ENCODE measurements around the gene NHSL2. TPM values are rescaled to one million over a fixed set of nuclear protein-coding genes. Genes with fewer than 3 reads are reported as not detected.

NHSL2 gene
- polyA plus RNA-seq, 1 of the 3 experiments (the other 2 are of a cell fraction) = 0.61 TPM

DNA sequence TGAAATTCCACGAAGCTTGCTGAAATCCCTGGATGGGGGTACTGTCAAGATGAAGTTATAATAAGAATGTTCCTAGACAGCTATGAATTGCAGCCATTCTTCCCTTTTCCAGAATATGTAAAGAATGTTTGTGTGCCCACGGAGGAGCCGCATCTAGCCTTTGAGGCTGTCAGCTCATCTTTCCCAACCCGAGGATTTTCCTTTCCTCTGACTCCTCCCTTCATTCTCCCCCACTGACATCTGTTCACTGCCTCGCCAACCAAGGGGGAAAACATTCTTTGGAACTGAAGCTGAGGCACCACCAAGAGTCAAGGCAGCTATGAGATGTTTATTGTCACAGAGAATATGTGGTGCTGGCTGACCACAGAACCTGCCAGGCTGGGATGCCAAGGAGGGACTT, 8.8 kb downstream of the NHSL2 start:
- Histone ChIP-seq H3K9ac (no peak overlapping the region), H3K27me3 (ENCODE audit: insufficient read depth) (peaks cover 11% of the 10 kb centered on the region; the same call in 1 of the 2 replicates), H3K36me3 (replicated peaks in 1 of 2; ENCODE audit: control insufficient read depth in 1 of 2, insufficient read depth in 2 of 2, low read length in 1 of 2) (no peaks in the 10 kb centered on the region), H3K27ac (ENCODE audit: low read depth in 2 of 2, low read length in 1 of 2) (no peak overlapping the region), H4K20me1 (ENCODE audit: insufficient read depth) (no peaks in the 10 kb centered on the region), H3K4me3 (ENCODE audit: low read depth in 2 of 2, low read length in 1 of 2) (no peak overlapping the region), H3K9me3 (no peaks in the 10 kb centered on the region), H3K79me2 (ENCODE audit: insufficient read depth) (no peaks in the 10 kb centered on the region), H2AFZ (ENCODE audit: low read depth) (no peak overlapping the region), H3K9me2 (no peaks in the 10 kb centered on the region), H3K4me1 (ENCODE audit: control insufficient read depth in 1 of 2, insufficient read depth in 2 of 2, low read depth in 1 of 2, low read length in 1 of 2) (no peaks in the 10 kb centered on the region), H3K4me2 (no peak overlapping the region), H3F3A (replicated peaks; ENCODE audit: insufficient read depth) (no peaks in the 10 kb centered on the region)
- no peak for DNase-seq
- CTCF ChIA-PET = interaction anchor here (0.9 kb wide), 1 partner anchor 9 kb away, joined by 3 read pairs; the partner anchor contains the start of gene NHSL2
- TF ChIP-seq NFIC (IDR thresholded peaks at IDR 0.05; ENCODE audit: borderline replicate concordance) = no peak
- TF ChIP-seq RXRA (IDR thresholded peaks at IDR 0.05; ENCODE audit: borderline replicate concordance, low read depth) = no peak
- TF ChIP-seq TAF1 (IDR thresholded peaks at IDR 0.05; ENCODE audit: borderline replicate concordance, low read depth, low read length) = no peak
- TF ChIP-seq IRF3 (IDR thresholded peaks at IDR 0.05; ENCODE audit: low read depth, low read length) = no peak
- TF ChIP-seq YY1 (IDR thresholded peaks at IDR 0.05; ENCODE audit: low read depth) = no peak
- TF ChIP-seq RAD21 (IDR thresholded peaks at IDR 0.05; ENCODE audit: low read length) = no peak
- no peak for TF ChIP-seq JUND (IDR thresholded peaks at IDR 0.05)
- TF ChIP-seq RCOR1 (IDR thresholded peaks at IDR 0.05; ENCODE audit: low read length) = no peak
- TF ChIP-seq FOXJ3 (CRISPR knock-in tag; IDR thresholded peaks at IDR 0.05) = no peak
- TF ChIP-seq, protein P1, sequence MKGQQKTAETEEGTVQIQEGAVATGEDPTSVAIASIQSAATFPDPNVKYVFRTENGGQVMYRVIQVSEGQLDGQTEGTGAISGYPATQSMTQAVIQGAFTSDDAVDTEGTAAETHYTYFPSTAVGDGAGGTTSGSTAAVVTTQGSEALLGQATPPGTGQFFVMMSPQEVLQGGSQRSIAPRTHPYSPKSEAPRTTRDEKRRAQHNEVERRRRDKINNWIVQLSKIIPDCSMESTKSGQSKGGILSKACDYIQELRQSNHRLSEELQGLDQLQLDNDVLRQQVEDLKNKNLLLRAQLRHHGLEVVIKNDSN (IDR thresholded peaks at IDR 0.05; ENCODE audit: borderline replicate concordance, low read depth) = no peak
- no peak for TF ChIP-seq RFX5 (IDR thresholded peaks at IDR 0.05; ENCODE audit: low read length)
- TF ChIP-seq FOXM1 (IDR thresholded peaks at IDR 0.05; ENCODE audit: low read depth) = no peak
- 16% methylated on average over 5 of the region's 5 CpGs for WGBS (ENCODE audit: low lambda C conversion rate)
- POLR2A ChIA-PET = no interaction called here

DNA sequence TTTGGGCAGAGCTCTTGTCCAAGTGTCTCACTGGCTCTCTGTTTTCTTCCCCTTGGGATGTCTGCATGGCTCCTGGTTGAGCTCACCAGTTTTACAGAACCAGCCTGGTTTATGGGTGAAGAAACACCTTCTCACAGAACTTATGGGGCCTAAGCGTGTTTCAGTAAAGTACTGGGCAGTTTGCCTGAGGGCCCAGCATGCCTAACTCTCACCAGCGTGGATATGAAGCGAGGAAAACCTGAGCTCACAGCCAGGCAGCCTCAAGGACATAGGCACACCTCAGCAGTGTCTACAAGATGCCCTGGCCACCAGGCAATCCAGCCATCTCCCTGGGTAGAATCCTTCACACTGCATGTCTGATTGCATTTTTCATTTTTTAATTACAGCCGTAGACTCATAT, 9.2 kb downstream of the NHSL2 start:
- Histone ChIP-seq H3K9me3 (no peaks in the 10 kb centered on the region), H2AFZ (ENCODE audit: low read depth) (no peak overlapping the region), H3K79me2 (ENCODE audit: insufficient read depth) (no peaks in the 10 kb centered on the region), H3F3A (replicated peaks; ENCODE audit: insufficient read depth) (no peaks in the 10 kb centered on the region), H3K36me3 (replicated peaks in 1 of 2; ENCODE audit: control insufficient read depth in 1 of 2, insufficient read depth in 2 of 2, low read length in 1 of 2) (no peaks in the 10 kb centered on the region), H3K9ac (no peak overlapping the region), H3K4me3 (ENCODE audit: low read depth in 2 of 2, low read length in 1 of 2) (no peak overlapping the region), H3K9me2 (no peaks in the 10 kb centered on the region), H3K4me1 (ENCODE audit: control insufficient read depth in 1 of 2, insufficient read depth in 2 of 2, low read depth in 1 of 2, low read length in 1 of 2) (no peaks in the 10 kb centered on the region), H3K27me3 (ENCODE audit: insufficient read depth) (peaks cover 11% of the 10 kb centered on the region; the same call in 1 of the 2 replicates), H3K27ac (ENCODE audit: low read depth in 2 of 2, low read length in 1 of 2) (no peak overlapping the region), H4K20me1 (ENCODE audit: insufficient read depth) (no peaks in the 10 kb centered on the region), H3K4me2 (no peak overlapping the region)
- ChIA-PET CTCF (interaction anchor here (0.9 kb wide), 1 partner anchor 9 kb away, joined by 3 read pairs; the partner anchor contains the start of gene NHSL2), POLR2A (no interaction called here)
- no peak for DNase-seq
- TF ChIP-seq NFIC (IDR thresholded peaks at IDR 0.05; ENCODE audit: borderline replicate concordance) (no peak), GABPA (IDR thresholded peaks at IDR 0.05; ENCODE audit: low read depth) (no peak)
- WGBS (ENCODE audit: low lambda C conversion rate) = 49% methylated on average over 3 of the region's 4 CpGs
